HG03159 (cell line): ENCODE measurements around the gene BAG2.

Source experiments
- ATAC-seq: cut with Tn5 transposase; IDR thresholded peaks from one replicate; pipeline ENCODE4 v1.9.1; 2021; ENCODE audit warnings: mild to moderate bottlenecking, moderate library complexity; ENCODE audit not compliant: unreplicated experiment

BAG2 gene

DNA sequence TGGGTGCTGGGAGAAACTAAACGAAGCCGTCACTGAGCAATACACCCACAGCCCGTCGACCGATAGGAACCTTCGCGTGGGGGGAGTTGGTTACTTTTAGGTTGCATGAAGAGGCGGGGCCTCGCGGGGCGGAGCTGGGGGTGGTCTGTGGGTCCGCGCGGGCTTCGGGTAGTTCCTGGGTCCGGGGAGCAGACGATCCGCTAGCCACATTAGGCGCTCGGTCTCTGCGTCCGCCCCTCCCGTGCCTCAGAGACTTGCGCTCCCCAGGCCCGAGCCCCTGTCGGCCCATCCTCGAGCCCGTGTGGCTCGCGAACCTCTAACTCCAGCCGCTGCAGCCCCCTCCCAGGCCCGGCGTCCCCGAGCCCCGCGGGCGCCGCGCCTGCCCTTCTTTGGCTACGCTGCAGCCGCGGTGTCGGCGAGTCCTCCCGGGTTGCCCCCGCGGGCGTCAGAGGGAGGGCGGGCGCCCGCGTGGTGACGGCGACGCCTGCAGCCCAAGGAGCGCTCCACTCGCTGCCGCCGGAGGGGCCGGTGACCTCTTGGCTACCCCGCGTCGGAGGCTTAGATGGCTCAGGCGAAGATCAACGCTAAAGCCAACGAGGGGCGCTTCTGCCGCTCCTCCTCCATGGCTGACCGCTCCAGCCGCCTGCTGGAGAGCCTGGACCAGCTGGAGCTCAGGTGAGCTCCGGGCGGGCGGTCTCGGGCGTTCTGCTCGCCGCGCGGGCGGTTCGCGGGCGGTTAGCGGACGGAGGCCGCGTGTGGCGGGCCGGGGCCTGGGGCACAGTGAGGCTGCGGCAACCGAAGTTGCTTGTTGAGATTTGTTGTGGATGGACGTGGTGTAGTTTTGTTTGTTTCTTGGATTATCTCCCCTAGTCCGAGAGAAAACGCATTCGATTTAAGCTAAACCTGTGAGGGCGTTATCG, at the start of gene BAG2:
Gene BAG2, plus strand, starts transcription at position 191 of the 920 bp plus-strand sequence. Its CDS starts 372 bp downstream, at position 563.
- ATAC-seq: peak; percentile 85

- no peak for ATAC-seq
Observed at GRCh38 chr6:57123111-57123510, 49.0 kb upstream of the BAG2 start.

GRCh38 chr6:57127763-57128162, 44.4 kb upstream of the BAG2 start:
- ATAC-seq: no peak

GRCh38 chr6:57130661-57131177, 41.4 kb upstream of the BAG2 start:
- ATAC-seq: no peak

DNA sequence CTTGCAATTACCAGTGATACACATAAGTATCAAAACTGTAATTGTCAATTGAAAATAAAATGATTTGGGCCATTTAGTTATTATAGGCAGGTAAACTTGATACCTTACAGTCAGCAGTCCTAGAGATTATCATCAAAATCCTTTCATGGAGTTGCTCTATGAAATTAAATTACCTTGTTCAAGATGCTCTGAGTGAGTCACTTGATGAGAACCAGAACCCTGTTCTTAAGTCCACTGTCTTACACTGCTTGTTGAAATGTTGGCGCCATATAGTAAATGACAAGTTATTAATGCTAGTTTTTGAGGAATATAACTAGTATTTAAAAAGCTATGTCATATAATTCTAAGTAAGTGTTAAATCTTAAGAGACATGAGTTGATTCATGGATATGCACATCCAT, 37.2 kb upstream of the BAG2 start:
- no peak for ATAC-seq

- ATAC-seq: no peak
Observed at GRCh38 chr6:57135885-57136284, 36.2 kb upstream of the BAG2 start.

GRCh38 chr6:57137350-57137749, 34.8 kb upstream of the BAG2 start:
- no peak for ATAC-seq

GRCh38 chr6:57138026-57138425, 34.1 kb upstream of the BAG2 start:
- no peak for ATAC-seq

- no peak for ATAC-seq
Observed at GRCh38 chr6:57141451-57142177, 30.5 kb upstream of the BAG2 start.

DNA sequence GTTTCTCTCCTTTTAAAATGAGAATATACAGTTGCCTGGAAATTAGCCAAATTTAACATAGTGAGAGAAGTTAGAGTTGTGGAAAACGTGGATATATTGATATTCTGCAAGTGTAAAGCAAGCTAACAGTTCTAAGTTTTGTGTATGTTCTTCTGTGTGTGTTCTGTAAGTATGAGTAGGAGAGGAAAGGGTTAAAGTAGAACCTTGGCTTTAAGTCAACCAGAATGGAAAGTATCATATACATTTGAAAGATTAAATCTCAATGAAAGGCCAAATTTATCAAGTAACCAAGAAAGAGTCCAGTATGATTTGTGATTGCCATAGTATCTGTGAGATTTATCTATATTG, 30.0 kb upstream of the BAG2 start:
- ATAC-seq: no peak

DNA sequence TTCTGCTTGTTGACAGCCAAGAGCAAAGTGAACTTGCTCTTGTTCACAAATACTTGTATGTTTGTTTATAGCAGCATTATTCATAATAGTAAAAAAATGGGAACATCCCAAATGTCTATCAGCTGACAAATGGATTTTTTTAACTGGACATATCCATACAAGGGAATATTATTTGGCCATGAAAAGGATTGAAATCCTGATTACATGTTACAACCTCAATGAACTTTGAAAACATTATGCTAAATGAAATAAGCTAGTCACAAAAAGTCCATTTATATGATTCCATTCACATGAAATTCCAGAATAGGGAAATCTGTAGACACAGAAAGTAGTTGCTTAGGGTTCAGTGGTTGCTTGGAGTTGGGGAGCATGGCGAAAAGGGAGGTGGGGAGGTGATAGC, 28.4 kb upstream of the BAG2 start:
- ATAC-seq: no peak

GRCh38 chr6:57147401-57147800, 24.7 kb upstream of the BAG2 start:
- no peak for ATAC-seq

DNA sequence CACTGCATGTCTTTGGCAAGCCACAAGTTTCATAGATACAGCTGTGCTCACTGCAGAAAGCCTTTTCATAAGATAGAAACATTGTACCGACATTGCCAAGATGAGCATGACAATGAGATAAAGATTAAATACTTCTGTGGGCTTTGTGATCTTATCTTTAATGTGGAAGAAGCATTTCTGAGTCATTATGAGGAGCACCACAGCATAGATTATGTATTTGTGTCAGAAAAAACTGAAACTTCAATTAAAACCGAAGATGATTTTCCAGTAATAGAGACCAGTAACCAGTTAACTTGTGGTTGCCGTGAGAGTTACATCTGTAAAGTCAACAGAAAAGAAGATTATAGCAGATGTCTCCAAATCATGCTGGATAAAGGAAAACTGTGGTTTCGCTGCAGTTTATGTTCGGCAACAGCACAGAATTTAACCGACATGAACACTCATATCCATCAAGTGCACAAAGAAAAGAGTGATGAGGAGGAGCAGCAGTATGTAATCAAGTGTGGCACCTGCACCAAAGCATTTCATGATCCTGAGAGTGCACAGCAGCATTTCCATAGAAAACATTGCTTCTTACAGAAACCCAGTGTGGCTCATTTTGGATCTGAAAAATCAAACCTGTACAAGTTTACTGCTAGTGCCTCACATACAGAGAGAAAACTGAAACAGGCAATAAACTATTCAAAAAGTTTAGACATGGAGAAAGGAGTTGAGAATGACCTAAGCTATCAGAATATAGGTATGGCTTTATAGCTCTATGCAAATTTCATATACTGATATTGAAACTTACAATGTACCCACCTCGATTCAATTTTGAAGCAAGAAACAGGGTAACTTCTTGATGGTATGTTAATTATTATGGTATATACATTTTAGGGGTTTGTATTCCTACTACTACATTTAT, 23.9 kb upstream of the BAG2 start:
- no peak for ATAC-seq

GRCh38 chr6:57158658-57159057, 13.5 kb upstream of the BAG2 start:
- ATAC-seq: no peak

GRCh38 chr6:57159127-57159526, 13.0 kb upstream of the BAG2 start:
- ATAC-seq: no peak

GRCh38 chr6:57162028-57162427, 10.1 kb upstream of the BAG2 start:
- ATAC-seq: no peak

DNA sequence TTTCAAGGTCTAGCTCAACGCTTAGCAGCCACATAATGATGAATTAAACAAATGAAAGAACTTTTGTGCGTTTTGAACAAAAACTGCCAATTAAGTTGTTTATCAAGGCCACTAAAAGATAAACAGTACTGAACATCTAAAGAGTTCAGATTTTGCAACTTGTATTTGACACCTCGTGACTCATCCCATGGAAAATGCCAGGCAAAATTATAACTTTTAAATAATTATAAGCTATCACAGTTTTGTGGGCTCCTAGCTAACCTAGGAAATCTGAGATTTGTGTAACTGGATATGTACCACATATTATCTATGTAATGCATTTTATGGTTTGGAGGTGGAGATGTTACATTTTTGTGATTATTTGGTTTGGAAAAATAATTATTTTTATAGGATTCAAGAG, 9.6 kb upstream of the BAG2 start:
- ATAC-seq: no peak

- ATAC-seq: no peak
Observed at GRCh38 chr6:57163956-57164355, 8.2 kb upstream of the BAG2 start.

- no peak for ATAC-seq
Observed at GRCh38 chr6:57165080-57165479, 7.0 kb upstream of the BAG2 start.

DNA sequence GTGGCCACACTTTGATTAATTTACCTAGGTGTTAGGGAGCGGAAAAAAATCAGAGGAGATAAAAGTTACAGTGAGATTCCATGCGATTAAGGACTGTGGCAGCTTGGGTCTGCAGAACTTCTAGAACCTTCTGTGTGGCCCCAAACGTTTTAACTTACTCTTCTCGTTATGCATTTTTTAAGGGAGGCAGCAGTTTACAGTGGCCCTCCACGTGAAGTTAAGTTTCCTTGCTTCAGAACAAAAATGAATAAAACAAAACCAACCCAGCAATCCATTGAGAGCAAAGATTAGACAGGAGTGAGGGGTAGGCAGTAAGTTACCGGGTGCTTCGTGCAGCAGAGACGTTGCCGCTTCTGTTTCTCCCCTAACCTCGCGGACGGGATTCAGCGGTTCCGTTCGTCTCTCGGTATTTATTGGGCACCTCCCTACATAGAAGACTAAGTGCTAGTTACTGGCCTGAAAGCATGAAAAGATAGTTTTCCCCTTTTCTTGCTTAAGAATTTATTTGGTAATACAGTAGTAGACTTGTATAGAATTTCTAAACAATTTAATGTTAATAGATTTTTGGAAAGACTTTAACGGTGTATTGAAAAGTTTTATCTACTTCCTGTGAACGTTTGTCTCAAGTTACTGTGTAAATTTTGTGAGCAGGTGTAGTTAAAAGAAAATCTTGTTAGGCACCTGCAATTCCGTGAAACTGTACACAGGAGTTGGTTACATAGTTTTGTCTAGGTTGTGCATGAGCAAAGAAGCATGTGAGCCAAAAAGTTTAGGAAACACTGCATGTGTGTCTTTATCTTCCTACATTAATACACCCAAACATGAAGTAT, 1.1 kb downstream of the BAG2 start:
- ATAC-seq: no peak
